Fibroblast of the conjunctiva (primary cell): Measurements from ENCODE around the gene CREM.

Source experiments
- DNase-seq: peaks from one replicate; pipeline ENCODE4 v3.0.0-alpha.2; 2010; ENCODE audit warnings: low read depth

The CREM gene

DNA sequence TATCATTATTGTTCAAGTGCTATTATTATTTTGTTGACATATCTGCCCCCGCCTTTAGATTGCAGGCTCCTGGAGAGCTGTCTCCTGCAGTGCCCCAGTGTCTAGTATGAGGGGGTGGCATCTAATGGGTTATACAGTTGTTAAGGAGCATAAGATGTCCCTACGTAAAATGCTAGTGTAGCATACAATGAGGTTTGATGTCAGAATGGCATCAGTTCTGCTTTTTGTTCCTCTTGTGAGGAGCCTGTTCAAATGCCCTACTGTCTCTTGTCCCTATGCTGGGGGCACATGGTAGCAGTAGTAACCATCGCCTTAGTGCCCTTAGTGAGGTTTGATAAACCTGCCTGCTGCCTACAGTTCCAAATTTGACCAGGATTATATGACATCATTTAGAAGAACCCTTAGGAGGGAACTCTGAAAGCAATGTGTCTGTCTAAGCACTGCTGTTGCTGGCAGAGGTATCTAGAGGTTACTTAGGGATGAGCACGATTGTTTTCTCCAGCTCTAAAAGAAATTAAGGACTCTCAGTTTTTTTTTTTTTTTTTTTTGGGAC, 9.7 kb downstream of the CREM start:
- DNase-seq = no peak

DNA sequence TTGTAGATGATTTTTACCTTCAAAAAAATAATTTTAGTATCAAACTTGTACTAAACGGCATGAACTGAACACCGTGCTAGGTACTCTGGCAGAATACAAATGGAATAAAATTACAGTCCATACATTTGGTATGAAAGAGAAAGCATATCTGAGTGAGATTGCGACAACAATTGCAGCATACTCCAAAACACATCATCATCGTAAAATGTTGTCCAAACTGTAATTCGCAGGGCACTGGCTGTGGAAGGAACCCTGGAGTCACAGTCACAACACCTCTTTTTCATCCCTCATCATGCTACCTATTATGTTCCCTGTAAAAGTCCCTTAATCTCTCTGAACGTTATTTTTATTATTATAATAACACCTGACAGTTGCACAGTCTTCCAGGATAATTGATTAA, 13.5 kb downstream of the CREM start:
- no peak for DNase-seq

DNA sequence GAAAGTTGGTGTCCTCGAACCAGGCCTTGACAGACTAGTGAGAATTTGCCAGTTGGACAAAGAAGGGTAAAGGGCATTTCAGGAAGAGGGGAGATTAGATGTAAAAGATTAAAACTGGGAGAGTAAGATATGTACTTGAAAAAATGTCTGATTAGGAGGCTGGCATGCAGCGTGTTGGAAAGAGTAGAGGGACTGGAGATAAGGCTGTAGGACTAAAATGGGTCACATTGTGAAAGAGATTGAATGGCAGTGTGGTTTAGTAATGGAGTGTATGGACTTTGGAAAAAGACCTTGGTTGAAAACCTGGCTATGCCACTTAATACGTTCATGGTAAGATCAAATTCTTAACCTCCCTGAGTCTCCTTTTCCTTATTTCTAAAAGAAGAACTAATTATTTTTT, 14.1 kb downstream of the CREM start:
- DNase-seq = no peak

DNA sequence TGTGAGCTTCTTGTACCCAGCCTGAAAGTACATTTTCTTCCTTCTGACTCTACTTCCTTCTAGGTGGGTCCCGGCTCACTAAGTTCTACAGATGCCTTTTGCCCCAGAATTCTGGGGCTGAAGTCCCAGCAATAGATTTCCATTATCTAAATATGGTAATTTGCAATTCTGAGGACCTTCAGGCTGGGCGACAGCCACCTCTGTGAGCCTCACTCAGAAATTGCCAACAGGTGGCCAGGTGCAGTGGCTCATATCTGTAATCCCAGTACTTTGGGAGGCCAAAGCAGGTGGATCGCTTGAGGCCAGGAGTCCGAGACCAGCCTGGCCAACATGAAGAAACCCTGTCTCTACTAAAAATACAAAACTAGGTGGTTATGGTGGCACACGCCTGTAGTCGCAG, 23.7 kb downstream of the CREM start:
- DNase-seq = no peak

DNA sequence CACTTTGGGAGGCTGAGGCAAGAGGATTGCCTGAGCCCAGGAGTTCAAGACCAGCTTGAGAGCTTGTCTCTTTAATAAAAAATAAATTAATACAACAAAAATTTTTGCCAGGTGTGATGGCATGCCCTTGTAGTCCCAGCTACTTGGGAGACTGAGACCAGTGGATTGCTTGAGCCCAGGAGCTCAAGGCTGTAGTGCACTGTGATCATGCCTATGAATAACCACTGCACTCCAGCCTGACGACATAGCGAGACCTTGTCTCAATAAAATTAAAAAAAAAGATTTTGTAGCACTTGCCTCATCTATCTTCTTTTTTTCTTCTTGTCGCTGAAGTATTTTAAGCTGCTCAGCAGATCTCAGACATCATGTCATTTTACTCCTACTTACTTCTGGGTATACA, 26.3 kb downstream of the CREM start:
- no peak for DNase-seq

DNA sequence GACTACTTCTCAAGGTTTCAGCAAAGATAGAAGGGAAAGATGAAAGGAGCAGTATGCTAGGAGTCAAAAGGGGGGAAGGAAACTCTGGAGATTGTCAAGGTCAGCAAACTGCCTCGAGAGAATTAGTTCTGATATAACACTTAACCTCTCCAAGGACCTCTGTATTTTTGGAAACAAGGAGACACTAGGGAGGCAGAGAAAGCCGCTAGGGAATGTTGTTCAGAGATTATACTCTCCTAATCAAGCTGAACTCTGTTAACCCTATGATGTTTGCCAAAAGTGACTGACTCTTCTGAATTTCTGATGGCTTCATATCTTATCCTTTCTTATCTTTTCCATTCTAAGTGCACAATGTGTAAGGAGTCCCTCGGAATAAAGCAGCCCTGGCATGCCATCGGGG, 27.1 kb downstream of the CREM start:
- no peak for DNase-seq

DNA sequence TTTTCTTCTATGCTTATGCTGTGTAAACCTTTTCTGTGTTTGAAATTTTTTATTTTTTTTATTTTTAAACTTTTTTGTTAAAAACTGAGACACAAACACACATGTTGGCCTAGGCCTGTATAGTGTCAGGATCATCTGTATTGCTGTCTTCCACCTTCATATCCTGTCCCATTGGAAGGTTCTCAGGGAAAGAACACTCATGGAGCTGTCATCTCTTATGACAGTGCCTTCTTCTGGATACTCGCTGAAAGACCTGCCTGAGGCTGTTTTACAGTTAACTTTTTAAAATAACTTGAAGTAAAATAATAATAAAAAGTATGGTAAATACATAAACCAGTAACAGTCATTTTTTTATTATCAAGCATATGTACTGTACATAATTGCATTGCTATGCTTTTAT, 34.1 kb downstream of the CREM start:
- no peak for DNase-seq

DNA sequence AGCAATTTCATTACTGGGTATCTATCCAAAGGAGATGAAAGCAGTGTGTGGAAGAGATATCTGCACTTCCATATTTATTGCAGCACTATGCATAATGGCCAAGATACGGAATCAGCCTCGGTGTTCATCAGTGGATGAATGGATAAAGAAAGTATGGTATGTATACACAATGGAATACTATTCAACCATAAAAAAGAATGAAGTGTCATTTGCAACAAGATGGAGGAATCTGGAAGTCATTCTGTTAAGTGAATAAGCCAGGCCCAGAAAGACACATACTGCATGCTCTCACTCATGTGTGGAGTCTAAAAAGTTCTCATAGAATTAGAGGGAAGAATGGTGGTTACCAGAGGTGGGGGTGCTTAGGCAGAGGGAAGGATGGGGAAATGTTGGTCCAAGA, 35.3 kb downstream of the CREM start:
- DNase-seq = no peak

DNA sequence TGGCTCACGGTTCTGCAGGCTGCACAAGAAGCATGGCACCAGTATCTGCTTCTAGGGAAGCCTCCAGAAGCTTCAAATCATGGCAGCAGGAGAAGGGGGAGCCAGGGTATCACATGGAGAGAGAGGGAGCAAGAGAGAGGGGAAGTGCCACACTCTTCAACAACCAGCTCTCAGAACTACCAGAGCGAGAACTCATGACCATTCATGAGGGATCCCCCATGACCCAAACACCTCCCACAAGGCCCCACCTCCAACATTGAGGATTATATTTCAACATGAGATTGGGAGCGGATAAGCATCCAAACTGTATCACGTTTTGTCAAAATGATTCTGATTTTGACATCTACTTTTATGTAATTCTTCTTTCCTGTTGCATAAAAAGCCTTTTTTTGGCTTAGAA, 38.5 kb downstream of the CREM start:
- no peak for DNase-seq

DNA sequence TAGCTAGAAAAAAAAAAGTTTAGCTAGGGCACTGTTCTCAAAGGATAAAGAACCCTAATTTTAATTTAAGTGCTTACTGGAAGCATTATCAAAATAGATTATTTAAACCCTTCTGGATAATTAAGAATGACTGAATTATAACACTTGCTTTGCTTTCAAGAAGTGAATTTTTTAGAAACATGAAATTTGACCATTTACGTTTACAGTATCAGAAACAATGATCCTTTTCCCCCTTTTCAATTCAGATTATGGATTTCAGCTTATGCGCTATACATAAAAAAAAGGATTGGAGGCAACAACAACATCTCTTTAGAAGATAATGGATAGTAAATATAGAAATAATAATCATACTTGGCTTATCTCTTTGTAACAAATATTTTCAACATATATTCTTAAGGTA, 39.2 kb downstream of the CREM start:
- no peak for DNase-seq

DNA sequence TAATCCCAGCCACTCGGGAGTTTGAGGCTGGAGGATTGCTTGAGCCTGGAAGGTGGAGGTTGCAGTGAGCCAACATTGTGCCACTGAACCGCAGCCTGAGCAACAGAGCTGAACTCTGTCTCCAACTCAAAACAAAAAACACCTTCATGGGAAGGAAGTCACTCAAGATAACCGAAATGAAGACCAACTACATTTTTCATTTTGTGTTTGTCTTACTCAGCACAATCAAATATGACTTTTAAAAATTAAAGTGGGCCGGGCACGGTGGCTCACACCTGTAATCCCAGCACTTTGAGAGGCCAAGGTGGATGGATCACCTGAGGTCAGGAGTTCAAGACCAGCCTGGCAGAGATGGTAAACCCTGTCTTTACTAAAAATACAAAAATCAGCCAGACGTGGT, 40.0 kb downstream of the CREM start:
- DNase-seq = no peak

DNA sequence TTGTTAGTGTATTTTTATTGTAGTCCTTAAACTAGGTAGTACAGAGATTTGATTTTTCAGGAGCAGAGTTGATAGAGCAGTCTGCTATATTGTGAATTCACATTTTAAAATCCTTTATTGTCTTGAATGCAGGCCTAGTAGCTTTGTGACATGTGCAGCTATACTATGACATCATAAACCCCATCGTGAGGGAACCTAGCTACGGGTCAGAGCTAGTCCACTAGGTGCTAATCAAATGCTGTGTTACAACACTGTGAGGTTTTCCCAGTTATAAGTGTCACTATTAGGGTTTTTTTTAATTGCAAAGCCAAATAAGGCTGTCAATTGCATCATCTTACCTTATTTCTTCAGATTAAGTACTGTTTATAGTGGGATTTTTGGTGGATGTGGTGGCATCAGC, 40.7 kb downstream of the CREM start:
- DNase-seq = no peak

DNA sequence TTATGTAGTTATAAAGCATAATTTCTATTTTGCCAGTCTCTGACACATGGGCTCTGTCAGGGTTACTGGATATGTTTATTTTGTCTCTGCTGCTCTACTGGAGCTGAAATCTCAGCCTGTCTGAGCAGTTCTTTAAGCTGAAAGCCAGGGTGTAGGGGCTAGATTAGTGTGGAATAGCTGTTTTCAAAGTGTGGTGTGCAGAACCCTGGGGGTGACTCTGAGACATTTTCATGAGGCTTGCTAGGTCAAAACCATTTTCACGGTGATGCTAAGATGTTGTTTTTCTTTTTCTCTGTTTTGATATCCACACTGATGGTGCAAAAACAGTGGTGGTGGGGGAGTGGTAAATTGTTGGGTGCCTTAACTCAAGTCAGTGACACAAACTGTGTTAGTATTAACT, 45.5 kb downstream of the CREM start:
- no peak for DNase-seq

DNA sequence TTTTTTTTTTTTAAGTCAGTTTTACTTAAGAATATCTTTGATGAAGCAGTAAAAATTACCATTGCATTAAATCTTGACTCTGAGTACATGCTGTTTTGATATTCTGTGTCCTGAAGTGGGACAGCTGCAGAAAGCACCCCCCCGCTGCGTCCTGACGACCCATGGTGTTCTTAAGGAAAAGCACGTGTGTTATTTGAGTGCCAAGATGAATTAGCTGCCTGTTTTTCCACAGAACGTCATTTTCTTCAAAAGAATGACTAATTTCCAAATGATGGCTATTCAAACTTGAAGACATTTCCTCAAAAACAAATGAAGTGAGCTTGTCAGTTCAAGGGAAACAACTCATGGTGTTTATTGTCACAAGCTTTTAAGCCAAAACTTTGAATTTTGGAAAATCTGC, 45.9 kb downstream of the CREM start:
- peak; percentile 49 for DNase-seq

DNA sequence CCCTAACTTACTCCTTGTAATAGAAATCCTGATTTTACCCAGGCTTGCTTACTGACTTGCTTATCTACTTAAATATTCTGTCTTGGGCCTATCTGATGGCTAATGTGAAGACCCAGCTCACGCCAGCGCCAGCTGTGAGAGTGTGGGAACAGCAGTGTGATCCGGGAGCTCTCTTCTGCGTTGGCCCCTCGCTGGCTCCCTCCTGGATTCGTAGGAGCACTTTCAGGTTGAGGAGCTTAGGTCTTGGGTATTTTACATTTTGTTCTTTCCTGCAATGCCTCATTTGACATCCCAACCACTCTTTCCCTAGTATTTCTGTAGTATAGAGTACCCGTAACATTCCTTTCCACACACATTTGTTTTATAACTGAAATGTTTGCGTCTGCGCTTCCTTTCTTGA, 51.7 kb downstream of the CREM start:
- DNase-seq = no peak

DNA sequence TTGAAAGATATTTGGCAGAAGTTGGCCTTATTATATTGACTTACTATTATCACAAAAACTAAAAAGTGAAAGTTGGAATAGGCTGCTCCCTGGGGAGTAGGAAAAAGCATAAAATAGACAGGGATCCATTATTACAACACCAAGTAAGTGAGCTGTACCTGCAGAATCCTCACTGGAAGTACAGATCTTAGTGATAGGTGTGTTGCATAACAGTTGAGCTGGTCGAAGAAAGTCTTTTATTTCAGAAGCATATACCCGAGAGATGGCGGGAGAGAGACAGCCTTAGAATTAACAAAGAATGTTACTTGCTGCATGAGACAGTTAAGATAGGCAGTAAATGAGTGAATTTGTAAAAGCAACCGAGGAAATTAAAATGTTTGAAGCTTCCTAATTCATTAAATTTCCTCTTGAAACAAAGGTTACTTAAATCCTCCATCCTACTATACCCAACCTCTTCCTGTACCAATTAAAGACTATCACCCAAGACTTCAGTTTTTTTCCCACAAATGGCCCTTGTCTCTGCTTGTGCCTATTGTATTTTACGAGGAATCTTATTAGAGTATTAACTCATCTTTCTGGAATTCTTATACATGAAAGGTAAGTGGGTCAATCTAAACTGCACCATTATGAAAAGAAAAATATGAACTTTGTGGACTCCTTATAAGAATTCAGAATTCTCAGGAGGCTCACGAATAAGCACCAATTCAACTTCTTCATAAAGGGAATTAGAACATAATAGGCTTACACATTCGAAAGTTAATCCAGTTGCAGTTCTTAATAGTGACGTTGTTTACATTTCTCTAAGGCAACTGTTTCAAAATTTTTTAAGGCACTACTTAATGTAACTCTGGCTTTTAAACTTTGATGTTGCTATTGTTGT, 56.2 kb downstream of the CREM start:
- DNase-seq = no peak

DNA sequence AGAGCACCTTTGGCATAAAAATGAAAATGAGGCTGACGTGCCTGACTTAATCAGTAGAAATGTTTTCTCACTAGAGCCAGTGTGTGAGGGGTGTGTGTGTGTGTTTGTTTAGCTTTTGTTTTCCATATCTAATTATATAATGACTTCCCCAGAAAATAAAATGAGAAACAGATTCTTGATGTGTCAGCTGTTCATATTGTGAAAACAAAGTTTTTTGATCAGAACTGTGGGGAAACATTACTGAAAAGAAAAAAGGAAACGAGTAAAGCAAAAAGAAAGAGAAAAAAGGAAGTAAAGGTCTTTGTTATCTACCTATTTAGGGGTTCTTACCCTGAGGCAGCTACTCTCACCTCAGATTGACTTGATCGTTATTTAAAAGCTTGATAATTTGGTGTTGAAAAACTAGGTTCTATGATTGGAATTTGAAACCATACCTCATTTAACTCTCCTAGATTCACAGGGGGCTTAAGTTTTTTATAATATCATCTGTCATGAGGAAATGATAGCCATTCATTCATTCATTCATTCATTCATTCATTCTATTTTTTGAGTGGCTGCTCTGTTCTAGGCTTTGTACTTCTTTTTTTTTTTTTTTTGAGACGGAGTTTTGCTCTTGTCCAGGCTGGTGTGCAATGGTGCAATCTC, 58.0 kb downstream of the CREM start:
- no peak for DNase-seq

DNA sequence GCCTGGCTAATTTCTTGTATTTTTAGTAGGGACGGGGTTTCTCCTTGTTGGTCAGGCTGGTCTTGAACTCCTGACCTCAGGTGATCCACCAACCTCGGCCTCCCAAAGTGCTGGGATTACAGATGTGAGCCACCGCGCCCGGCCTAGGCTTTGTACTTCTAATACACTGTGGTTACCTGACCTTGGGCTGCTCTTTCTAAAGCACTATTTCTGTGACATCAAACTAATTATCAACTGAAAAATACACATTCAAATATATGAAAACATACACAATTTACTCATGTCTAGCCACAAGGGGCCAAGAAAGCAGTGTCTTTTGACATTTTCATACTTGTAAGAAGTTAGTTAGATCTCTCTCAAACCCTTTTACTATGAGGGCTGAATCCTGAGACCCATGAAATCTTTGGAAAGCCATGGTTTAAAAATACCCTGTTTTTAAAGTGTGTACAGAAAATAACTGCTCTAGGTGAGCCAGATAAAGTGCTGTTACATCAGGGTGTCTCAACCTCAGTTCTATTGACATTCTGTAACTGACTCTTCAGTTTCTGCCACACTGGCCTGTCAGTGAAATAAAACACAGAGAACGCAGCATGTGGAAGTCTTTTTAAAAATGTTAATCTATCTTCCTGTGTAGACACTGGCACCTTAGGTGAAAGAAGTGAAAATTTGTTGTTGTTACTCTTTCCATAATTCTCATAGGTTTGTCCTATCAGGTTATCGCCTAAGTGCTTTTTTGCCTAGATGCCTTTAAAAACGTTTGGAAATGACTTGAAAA, 58.8 kb downstream of the CREM start:
- no peak for DNase-seq

DNA sequence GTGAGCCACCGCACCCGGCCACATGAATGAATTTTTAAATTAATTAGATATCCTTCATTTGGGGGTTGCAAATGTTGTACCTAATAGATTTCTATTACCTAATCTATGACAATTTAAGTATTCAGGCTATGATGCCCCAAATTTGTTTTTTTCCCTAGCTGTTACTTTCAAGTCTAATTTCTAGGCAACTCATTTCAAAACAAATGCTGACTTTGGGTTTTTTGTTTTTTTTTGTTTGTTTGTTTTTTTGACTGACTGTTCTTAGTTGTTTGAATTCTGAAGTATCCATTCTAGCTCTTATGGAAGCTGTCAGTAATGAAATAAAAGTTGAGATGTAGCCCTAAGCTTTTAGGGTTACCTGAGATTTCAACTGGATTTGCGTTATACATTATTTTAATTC, 62.3 kb downstream of the CREM start:
- no peak for DNase-seq

DNA sequence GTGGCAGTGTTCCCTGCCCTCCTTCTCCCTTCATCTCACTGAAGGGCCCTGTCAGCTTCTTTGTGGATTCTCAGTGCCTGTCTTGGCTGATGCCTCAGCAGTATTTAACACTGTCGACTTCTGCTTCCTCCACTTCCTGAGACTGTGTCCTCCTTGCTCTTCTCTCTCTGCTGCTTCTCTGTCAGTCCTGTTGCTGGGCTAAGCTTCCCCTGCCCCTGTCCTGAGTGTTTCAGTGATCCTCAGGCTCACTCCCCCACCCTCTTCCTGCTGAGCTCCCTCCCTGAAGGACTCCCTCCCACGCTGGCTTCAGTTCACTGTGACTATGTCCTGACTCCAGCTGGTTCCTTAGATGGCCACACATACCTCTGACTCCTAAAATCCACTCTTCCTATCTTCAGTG, 64.9 kb downstream of the CREM start:
- DNase-seq = no peak

DNA sequence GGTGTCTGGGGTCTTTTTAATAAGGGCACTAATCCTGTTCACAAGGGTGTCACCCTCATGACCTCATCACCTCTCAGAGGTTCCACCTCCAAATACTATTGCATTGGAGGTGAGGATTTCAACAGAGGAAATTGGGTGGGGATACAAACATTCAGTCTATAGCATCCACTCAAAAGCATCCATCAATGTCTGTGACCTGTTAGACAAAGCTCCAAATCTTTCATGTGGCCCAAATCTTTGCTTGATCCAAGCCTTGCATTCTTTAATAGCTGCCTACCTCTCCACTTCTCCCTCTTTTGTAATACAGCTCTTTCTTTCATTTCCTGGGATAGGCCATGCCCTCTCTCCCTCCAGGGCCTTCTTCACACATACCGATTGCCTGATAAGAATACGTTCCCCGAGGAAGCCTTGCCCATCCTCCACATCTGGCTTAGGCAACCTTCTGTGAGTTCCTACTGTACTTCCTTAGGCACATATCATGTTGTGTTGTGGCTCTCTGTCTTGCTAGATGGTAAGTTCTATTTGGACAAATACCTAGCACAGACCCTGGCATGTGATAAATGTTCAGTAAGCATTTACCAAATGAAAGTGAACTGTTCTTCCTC, 66.1 kb downstream of the CREM start:
- no peak for DNase-seq

DNA sequence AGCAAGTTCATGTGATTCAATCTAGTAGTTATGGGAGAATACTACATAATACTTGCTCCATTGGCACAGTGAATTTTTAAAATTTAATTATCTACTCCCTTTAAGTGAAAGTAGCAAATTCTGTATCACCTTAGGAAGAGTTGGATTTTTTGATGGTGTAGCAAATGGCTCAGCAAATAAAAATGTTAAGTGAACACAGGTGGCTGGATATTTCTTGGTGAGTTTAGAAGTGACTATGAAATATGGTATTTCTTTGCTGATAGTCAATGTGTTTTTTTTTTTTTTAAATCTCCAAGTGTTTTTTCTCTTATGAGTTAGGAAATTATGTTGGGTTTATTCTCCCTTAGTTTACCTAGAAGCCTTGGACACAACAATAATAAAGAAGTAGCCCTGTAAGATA, 67.8 kb downstream of the CREM start:
- no peak for DNase-seq
